ENCODE results near the gene SYNPR.

SYNPR gene

DNA sequence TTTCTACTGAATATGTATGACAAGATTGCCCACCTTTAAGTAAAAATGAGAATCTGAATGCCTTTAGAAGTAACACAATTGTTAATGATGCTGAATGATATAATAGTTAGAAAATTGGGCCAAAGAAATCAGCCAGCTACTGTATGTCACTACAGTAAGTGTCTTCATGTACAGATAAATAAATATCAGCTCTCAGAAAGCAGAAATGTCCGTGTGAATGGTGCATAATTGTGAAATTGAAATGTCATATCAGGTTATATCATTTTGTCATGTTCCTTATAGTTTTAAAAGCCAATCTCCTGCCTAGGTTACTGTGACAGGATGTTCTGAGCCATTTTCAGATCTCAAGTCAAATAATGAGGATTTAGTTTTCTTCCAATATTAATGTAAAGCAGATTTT, 283.8 kb downstream of the SYNPR start:
- H3K4me3 ChIP-seq (replicated peaks in 1 of 2; ENCODE audit: low read depth in 2 of 2, low read length in 2 of 2): no peak overlapping the region
- DNase-seq (ENCODE audit: low read depth in 2 of 2): no peak
- TF ChIP-seq, protein P1, sequence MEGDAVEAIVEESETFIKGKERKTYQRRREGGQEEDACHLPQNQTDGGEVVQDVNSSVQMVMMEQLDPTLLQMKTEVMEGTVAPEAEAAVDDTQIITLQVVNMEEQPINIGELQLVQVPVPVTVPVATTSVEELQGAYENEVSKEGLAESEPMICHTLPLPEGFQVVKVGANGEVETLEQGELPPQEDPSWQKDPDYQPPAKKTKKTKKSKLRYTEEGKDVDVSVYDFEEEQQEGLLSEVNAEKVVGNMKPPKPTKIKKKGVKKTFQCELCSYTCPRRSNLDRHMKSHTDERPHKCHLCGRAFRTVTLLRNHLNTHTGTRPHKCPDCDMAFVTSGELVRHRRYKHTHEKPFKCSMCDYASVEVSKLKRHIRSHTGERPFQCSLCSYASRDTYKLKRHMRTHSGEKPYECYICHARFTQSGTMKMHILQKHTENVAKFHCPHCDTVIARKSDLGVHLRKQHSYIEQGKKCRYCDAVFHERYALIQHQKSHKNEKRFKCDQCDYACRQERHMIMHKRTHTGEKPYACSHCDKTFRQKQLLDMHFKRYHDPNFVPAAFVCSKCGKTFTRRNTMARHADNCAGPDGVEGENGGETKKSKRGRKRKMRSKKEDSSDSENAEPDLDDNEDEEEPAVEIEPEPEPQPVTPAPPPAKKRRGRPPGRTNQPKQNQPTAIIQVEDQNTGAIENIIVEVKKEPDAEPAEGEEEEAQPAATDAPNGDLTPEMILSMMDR (IDR thresholded peaks at IDR 0.05; ENCODE audit: low read depth, low read length): no peak

DNA sequence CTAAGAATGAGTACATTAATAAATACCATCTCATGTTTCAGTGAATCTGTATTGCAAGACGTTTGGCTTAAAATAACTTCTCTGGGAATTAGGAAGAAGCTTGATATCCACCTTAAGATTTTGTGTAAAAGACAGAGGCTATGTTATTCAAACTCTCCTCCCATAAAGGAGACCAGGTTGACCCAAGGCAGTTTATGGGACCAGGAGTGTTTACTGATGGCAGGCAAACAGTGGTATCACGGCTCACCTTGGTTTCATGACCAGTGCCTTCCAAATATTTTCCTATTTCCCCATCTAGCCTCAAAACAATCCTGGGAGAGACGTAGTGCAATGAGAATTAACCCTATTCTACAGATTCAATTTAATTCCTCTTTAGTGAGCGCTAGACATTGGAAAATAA, 284.2 kb downstream of the SYNPR start:
- TF ChIP-seq, protein P1 (IDR thresholded peaks at IDR 0.05; ENCODE audit: low read depth, low read length): no peak
- no peak overlapping the region for H3K4me3 ChIP-seq (replicated peaks in 1 of 2; ENCODE audit: low read depth in 2 of 2, low read length in 2 of 2)
- no peak for DNase-seq (ENCODE audit: low read depth in 2 of 2)

DNA sequence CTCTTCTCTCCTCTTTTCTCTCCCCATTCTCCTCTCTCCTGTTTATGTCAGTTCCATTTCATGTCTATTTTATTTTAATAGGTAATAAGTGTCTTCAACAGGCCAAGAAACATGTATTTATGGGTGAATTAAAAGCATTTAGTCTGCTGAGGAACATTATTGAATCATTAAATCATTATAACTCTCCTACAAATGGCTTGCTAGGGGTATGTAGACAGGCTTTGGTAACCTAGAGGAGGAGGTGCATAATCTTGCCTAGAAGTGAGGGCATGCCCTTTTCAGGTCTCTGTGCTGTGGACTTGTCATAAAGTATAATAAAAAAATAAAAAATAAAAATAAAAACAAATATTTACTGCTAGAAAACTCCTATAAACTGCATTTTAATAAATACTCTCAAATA, 285.5 kb downstream of the SYNPR start:
- DNase-seq (ENCODE audit: low read depth in 2 of 2): no peak
- TF ChIP-seq, protein P1 (IDR thresholded peaks at IDR 0.05; ENCODE audit: low read depth, low read length): no peak
- H3K4me3 ChIP-seq (replicated peaks in 1 of 2; ENCODE audit: low read depth in 2 of 2, low read length in 2 of 2): no peak overlapping the region

DNA sequence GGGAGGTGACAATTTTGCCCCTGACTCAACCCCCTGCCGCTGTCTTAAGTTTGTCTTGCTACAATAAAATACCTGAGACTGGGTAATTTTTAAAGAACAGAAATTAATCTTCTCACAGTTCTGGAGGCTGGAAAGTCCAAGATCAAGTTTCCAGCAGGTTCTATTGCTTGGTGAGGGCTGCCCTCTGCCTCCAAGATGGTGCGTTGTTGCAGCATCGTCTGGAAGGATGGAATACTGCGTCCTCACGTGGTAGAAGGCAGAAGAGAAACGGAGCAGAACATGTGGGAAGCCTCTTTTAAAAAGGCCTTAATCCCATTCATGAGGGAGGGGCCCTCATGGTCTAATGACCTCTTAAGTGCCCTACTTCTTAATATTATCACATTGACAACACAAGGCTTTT, 287.1 kb downstream of the SYNPR start:
- TF ChIP-seq, protein P1 (IDR thresholded peaks at IDR 0.05; ENCODE audit: low read depth, low read length): no peak
- no peak for DNase-seq (ENCODE audit: low read depth in 2 of 2)
- no peak overlapping the region for H3K4me3 ChIP-seq (replicated peaks in 1 of 2; ENCODE audit: low read depth in 2 of 2, low read length in 2 of 2)

DNA sequence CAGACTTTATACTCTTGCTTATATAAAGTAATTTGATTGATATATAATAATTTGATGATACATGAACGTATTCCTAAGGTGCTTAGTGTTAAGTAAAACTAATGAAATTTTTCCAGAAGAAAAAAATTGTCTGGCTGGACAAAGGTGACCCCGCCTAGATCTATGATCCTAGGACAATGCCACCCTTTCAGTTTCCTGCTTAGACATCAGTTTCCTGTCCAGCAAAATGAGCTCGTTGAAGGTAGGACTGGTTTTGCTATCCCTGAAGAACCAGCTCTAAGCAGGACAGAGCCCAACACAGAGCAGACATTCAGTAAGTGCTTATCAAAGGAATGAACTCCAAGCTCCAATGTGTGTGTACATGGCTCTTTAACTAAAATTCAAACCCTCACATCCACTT, 293.6 kb downstream of the SYNPR start:
- no peak overlapping the region for H3K4me3 ChIP-seq (replicated peaks in 1 of 2; ENCODE audit: low read depth in 2 of 2, low read length in 2 of 2)

DNA sequence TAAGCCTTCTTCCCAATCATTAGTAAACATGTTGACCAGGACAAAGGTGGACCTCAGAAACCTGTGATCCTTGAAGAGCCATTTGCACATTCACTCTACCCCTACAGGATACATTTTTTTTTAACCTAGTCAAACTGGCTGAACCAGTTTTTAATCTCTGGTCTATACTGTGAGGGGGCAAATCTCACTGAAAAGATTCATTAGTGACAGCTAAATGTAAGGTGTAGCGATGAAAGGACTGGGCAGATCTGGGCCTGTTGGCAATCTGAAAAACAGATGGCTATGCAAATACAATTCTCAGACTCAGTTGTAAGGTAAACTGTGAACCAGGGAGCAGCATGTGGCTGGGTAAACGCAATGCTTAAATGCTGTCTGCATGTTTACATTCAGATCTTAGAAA, 298.7 kb downstream of the SYNPR start:
- TF ChIP-seq, protein P1 (IDR thresholded peaks at IDR 0.05; ENCODE audit: low read depth, low read length): no peak
- H3K4me3 ChIP-seq (replicated peaks in 1 of 2; ENCODE audit: low read depth in 2 of 2, low read length in 2 of 2): no peak overlapping the region
- no peak for DNase-seq (ENCODE audit: low read depth in 2 of 2)

More for the DNA sequence above, 293.6 kb downstream of the SYNPR start:
- no peak for DNase-seq (ENCODE audit: low read depth in 2 of 2)
- TF ChIP-seq, protein P1 (IDR thresholded peaks at IDR 0.05; ENCODE audit: low read depth, low read length): no peak

DNA sequence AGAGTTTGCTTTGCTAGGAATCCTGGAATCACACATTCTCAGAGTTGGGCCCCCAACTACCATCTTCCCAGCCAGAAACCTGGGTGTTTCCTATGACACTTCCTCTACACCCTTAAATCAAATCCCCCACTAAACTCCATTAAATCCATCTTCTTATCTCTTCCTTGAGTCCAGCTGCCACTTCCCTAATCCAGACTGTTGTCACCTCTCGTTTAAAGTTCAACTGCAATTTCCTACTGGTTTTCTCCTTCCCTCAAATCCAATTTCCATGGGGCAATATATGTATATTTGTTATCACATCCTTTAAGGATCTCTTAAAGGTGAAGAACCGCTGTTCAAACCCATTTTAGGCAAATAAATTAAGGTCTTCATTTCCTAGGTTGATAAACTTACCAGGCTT, 300.8 kb downstream of the SYNPR start:
- TF ChIP-seq, protein P1 (IDR thresholded peaks at IDR 0.05; ENCODE audit: low read depth, low read length): no peak
- no peak overlapping the region for H3K4me3 ChIP-seq (replicated peaks in 1 of 2; ENCODE audit: low read depth in 2 of 2, low read length in 2 of 2)
- no peak for DNase-seq (ENCODE audit: low read depth in 2 of 2)
